CD4-positive, alpha-beta T cell (primary cell): ENCODE data around the gene MEGF11. TPM values are rescaled to one million over a fixed set of nuclear protein-coding genes. Genes with fewer than 3 reads are reported as not detected.

Experiments used
- ATAC-seq: fragments of 200-7000 bp; cut with Tn5 transposase; one replicate; pipeline ENCODE4 v1.10.0; 2022; ENCODE audit warnings: mild to moderate bottlenecking; ENCODE audit not compliant: poor library complexity
- CTCF ChIA-PET: fragments of 350-600 bp; sonication (Branson Sonifier 250); formaldehyde crosslinking; loops from one replicate; lab custom pipeline; 2021; ENCODE audit warnings: antibody characterized with exemption, inconsistent platforms; lab: Charles Lee
- POLR2A ChIA-PET: fragments of 350-600 bp; sonication (Branson Sonifier 250); formaldehyde crosslinking; loops from one replicate; lab custom pipeline; 2021; ENCODE audit warnings: antibody characterized with exemption, inconsistent platforms; lab: Charles Lee
- DNase-seq, 14 experiments: peaks; one replicate each; pipeline ENCODE4 v3.0.0-alpha.2; 2013 to 2020; ENCODE audit warnings: mixed read lengths in 2 of 14
- H3K27ac ChIP-seq, 2 donors: one replicate each; pipeline versions ENCODE4 v1.5.1 to v1.7.0; 2013; ENCODE audit warnings: low read length in 2 of 2, low read depth in 1 of 2, mild to moderate bottlenecking in 1 of 2
- H3K27me3 ChIP-seq, 2 experiments: 1 replicate in 1 of 2; 2 replicates in 1 of 2; pipeline versions ENCODE4 v1.6.1 to v1.7.0; 2013; ENCODE audit warnings: low read length in 2 of 2, control low read depth in 1 of 2, mild to moderate bottlenecking in 1 of 2, moderate library complexity in 1 of 2; ENCODE audit not compliant: insufficient read depth in 2 of 2, control insufficient read depth in 1 of 2
- H3K36me3 ChIP-seq: one replicate; pipeline ENCODE4 v1.6.1; 2013; ENCODE audit warnings: low read length, control low read depth; ENCODE audit not compliant: insufficient read depth
- H3K4me1 ChIP-seq: one replicate; pipeline ENCODE4 v1.6.1; 2013; ENCODE audit warnings: low read length, control low read depth; ENCODE audit not compliant: insufficient read depth
- H3K4me3 ChIP-seq: one replicate; pipeline ENCODE4 v1.5.1; 2013; ENCODE audit warnings: mild to moderate bottlenecking, low read length, moderate library complexity
- H3K9me3 ChIP-seq, 2 experiments: 1 replicate in 1 of 2; 2 replicates in 1 of 2; pipeline versions ENCODE4 v1.6.1 to v1.7.0; 2013; ENCODE audit warnings: low read length in 2 of 2, mild to moderate bottlenecking in 2 of 2, control low read depth in 1 of 2, moderate library complexity in 1 of 2; ENCODE audit not compliant: control insufficient read depth in 1 of 2, insufficient read depth in 1 of 2
- H3K27ac Mint-ChIP-seq: one replicate; pipeline ENCODE4 v1.8.0; 2020; ENCODE audit warnings: mixed read lengths
- H3K27me3 Mint-ChIP-seq: one replicate; pipeline ENCODE4 v1.8.0; 2021; ENCODE audit warnings: mixed read lengths
- H3K36me3 Mint-ChIP-seq: one replicate; pipeline ENCODE4 v1.8.0; 2021; ENCODE audit warnings: low read depth, mixed read lengths
- H3K4me1 Mint-ChIP-seq: one replicate; pipeline ENCODE4 v1.8.0; 2021; ENCODE audit warnings: low read depth, mixed read lengths
- H3K4me3 Mint-ChIP-seq: one replicate; pipeline ENCODE4 v1.8.0; 2020; ENCODE audit warnings: mild to moderate bottlenecking, mixed read lengths
- H3K9me3 Mint-ChIP-seq: one replicate; pipeline ENCODE4 v1.8.0; 2020; ENCODE audit warnings: mixed read lengths
- CTCF ChIP-seq: fragments of 200-600 bp; IDR thresholded peaks from one replicate; pipeline ENCODE4 v1.8.0; 2022; ENCODE audit warnings: antibody characterized with exemption, mild to moderate bottlenecking
- intact Hi-C, 2 experiments: fragments of 100-400 bp; cut with DNase I in 1 of 2; cut with micrococcal nuclease in 1 of 2; formaldehyde crosslinking; loops; one replicate each; pipeline versions ENCODE4 v1.15.1 to v1.9.0; 2023 to 2025; cut with DNase I, micrococcal nuclease
- total RNA-seq, 174 experiments: library from RNA in 2 of 174; stranded (reverse) in 2 of 174; gene quantifications; one replicate each; pipeline ENCODE4 v1.2.3 and lab custom pipeline; 2021 to 2026

Gene MEGF11
- total RNA-seq, 2 experiments from 2014 or later = not detected

- ChIA-PET CTCF (no interaction called here), POLR2A (interaction anchor here (0.7 to 1.8 kb wide), 3 partner anchors 15 to 354 kb away, joined by 3 to 7 read pairs (median 4); partner anchors contain the start of gene RAB11A)
- no peak overlapping the region for H3K4me3 Mint-ChIP-seq
- peak overlapping the region; percentile 89 for H3K27ac Mint-ChIP-seq
- ATAC-seq (no peak), DNase-seq (no peak)
- intact Hi-C loops = loop anchor here (10.0 kb wide), 1 partner anchor 411 kb away; the partner anchor contains the start of gene DIS3L (in 2 of the 2)
- H3K9me3 Mint-ChIP-seq = no peaks in the 10 kb centered on the region
- peaks cover 19% of the 10 kb centered on the region for H3K4me1 ChIP-seq
- H3K36me3 ChIP-seq = peaks cover 55% of the 10 kb centered on the region
- no peaks in the 10 kb centered on the region for H3K27me3 ChIP-seq
- H3K36me3 Mint-ChIP-seq = peaks cover 88% of the 10 kb centered on the region
- no peaks in the 10 kb centered on the region for H3K27me3 Mint-ChIP-seq
- no peak for TF ChIP-seq CTCF
- H3K4me3 ChIP-seq = no peak overlapping the region
- no peaks in the 10 kb centered on the region for H3K9me3 ChIP-seq
- peaks cover 76% of the 10 kb centered on the region for H3K4me1 Mint-ChIP-seq
- no peak overlapping the region for H3K27ac ChIP-seq
Measured at GRCh38 chr15:65883571-65883970, 370.0 kb downstream of the MEGF11 start.

GRCh38 chr15:65881766-65882434 lies 371.6 kb downstream of the MEGF11 start:
- Histone ChIP-seq H3K4me1 (peaks cover 12% of the 10 kb centered on the region), H3K36me3 (peaks cover 61% of the 10 kb centered on the region), H3K9me3 (no peaks in the 10 kb centered on the region), H3K27me3 (no peaks in the 10 kb centered on the region), H3K4me3 (no peak overlapping the region), H3K27ac (no peak overlapping the region)
- TF ChIP-seq CTCF = no peak
- peak in 2 of 14 experiments; percentile 23 to 29 for DNase-seq
- H3K9me3 Mint-ChIP-seq = no peaks in the 10 kb centered on the region
- H3K27me3 Mint-ChIP-seq = no peaks in the 10 kb centered on the region
- peaks cover 66% of the 10 kb centered on the region for H3K4me1 Mint-ChIP-seq
- ChIA-PET POLR2A (interaction anchor here (0.6 to 5.9 kb wide), 5 partner anchors 8 to 63 kb away, joined by 3 to 71 read pairs (median 3); partner anchors contain the start of gene RAB11A), CTCF (interaction anchor here (0.7 to 1.7 kb wide), 4 partner anchors 12 to 505 kb away, joined by 3 to 8 read pairs (median 3); partner anchors contain the start of genes MAP2K1 and RAB11A)
- H3K36me3 Mint-ChIP-seq = peaks cover 88% of the 10 kb centered on the region
- peak overlapping the region; percentile 27 for H3K4me3 Mint-ChIP-seq
- ATAC-seq = peak; percentile 32
- peak overlapping the region; percentile 89 for H3K27ac Mint-ChIP-seq
- intact Hi-C loops = loop anchor here (10.0 kb wide), 1 partner anchor 413 kb away; the partner anchor contains the start of gene DIS3L (in 2 of the 2)

GRCh38 chr15:65877749-65878148 lies 375.8 kb downstream of the MEGF11 start:
- Histone ChIP-seq H3K27me3 (no peaks in the 10 kb centered on the region), H3K36me3 (peaks cover 48% of the 10 kb centered on the region), H3K27ac (no peak overlapping the region), H3K4me1 (peaks cover 8% of the 10 kb centered on the region), H3K4me3 (no peak overlapping the region), H3K9me3 (no peaks in the 10 kb centered on the region)
- Mint-ChIP-seq H3K9me3 (no peaks in the 10 kb centered on the region), H3K36me3 (peaks cover 78% of the 10 kb centered on the region), H3K27me3 (no peaks in the 10 kb centered on the region), H3K4me3 (no peak overlapping the region), H3K4me1 (peaks cover 51% of the 10 kb centered on the region), H3K27ac (no peak overlapping the region)
- ATAC-seq (no peak), DNase-seq (no peak)
- ChIA-PET CTCF (interaction anchor here (2.3 kb wide), 1 partner anchor 9 kb away, joined by 5 read pairs; the partner anchor contains the start of gene RAB11A), POLR2A (interaction anchor here (5.9 kb wide), 1 partner anchor 8 kb away, joined by 71 read pairs; the partner anchor contains the start of gene RAB11A)
- no peak for TF ChIP-seq CTCF
- intact Hi-C loops = loop anchor here in 1 of 2 experiments (10.0 kb wide), 1 partner anchor 627 kb away; the partner anchor contains the start of genes RPL4 and ZWILCH
